Fibroblast of pulmonary artery (primary cell): ENCODE data around the gene TRMT44.

Experiments used
- DNase-seq: peaks from one replicate; pipeline ENCODE4 v3.0.0-alpha.2; 2010; ENCODE audit warnings: low read depth
- H3K4me3 ChIP-seq: replicated peaks from 2 replicates; pipeline ENCODE4 v1.5.1; 2011; ENCODE audit warnings: low read depth, mild to moderate bottlenecking, control low read depth, low read length, moderate library complexity
- TF ChIP-seq, protein P1 (sequence below): IDR thresholded peaks from 2 replicates; pipeline ENCODE4 v1.5.1; 2011; ENCODE audit warnings: mild to moderate bottlenecking, control low read depth, low read length, inconsistent platforms; ENCODE audit errors: missing control alignments

Gene TRMT44

GRCh38 chr4:8457646-8458252, 17.2 kb downstream of the TRMT44 start:
- TF ChIP-seq, protein P1, sequence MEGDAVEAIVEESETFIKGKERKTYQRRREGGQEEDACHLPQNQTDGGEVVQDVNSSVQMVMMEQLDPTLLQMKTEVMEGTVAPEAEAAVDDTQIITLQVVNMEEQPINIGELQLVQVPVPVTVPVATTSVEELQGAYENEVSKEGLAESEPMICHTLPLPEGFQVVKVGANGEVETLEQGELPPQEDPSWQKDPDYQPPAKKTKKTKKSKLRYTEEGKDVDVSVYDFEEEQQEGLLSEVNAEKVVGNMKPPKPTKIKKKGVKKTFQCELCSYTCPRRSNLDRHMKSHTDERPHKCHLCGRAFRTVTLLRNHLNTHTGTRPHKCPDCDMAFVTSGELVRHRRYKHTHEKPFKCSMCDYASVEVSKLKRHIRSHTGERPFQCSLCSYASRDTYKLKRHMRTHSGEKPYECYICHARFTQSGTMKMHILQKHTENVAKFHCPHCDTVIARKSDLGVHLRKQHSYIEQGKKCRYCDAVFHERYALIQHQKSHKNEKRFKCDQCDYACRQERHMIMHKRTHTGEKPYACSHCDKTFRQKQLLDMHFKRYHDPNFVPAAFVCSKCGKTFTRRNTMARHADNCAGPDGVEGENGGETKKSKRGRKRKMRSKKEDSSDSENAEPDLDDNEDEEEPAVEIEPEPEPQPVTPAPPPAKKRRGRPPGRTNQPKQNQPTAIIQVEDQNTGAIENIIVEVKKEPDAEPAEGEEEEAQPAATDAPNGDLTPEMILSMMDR, result no peak
- DNase-seq, result no peak
- H3K4me3 ChIP-seq, result no peak overlapping the region

DNA sequence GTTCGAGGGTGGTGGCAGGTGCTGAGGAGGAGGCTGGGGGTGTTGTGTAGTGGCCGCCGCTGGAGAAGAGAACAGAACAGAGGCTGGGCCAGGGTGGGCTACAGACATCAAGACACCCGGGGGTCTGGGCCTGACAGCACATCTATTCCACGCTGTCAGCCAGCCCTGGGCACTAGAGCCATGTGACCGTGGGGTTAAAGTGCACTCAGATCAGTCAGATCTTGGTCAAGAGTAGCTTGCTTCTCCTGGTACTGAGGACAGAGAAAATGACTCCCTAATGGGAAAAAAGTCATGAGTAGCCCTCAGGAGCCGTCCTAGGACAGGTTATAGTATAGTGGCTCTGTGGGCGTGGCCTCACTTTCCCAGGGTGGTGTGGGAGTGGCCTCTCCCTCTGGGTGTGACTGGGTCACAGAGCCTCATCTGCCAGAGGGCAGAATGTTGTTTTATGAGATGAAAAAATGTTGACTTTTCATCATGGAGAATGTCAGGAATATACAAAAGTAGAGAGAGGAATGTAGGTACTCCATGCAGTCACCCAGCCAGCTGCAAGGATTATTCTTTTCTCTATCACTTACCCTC, 19.4 kb downstream of the TRMT44 start:
- TF ChIP-seq, protein P1, result no peak
- H3K4me3 ChIP-seq, result no peak overlapping the region
- DNase-seq, result no peak

DNA sequence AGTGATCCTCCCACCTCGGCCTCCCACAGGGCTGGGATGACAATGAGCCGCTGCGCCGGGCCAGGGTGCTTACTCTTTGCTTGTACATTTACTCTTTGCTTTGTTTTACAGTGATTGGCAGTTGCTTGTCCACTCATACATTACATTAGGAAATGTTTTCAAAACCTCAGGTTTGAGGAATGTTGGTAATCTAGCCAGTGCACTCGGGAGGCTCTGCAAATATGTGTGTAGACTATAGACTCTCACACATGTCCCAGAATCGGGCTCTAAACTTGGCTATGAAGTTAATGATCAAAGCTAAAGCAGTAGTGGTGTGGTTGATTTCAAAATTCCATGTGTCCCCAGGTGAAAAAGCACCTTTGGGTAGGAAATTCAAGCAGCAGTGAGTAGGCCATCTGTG, 20.5 kb downstream of the TRMT44 start:
- TF ChIP-seq, protein P1, result no peak
- H3K4me3 ChIP-seq, result no peak overlapping the region
- DNase-seq, result no peak

- TF ChIP-seq, protein P1, result no peak
- DNase-seq, result no peak
- no peak overlapping the region for H3K4me3 ChIP-seq
Measured at GRCh38 chr4:8461616-8462015, 21.0 kb downstream of the TRMT44 start.

GRCh38 chr4:8463811-8464210, 23.2 kb downstream of the TRMT44 start:
- DNase-seq, result no peak
- H3K4me3 ChIP-seq, result no peak overlapping the region
- TF ChIP-seq, protein P1, result no peak

GRCh38 chr4:8464381-8464780, 23.8 kb downstream of the TRMT44 start:
- no peak for DNase-seq
- TF ChIP-seq, protein P1, result no peak
- H3K4me3 ChIP-seq, result no peak overlapping the region
